ENCODE results near the gene LONRF2.

Gene LONRF2

DNA sequence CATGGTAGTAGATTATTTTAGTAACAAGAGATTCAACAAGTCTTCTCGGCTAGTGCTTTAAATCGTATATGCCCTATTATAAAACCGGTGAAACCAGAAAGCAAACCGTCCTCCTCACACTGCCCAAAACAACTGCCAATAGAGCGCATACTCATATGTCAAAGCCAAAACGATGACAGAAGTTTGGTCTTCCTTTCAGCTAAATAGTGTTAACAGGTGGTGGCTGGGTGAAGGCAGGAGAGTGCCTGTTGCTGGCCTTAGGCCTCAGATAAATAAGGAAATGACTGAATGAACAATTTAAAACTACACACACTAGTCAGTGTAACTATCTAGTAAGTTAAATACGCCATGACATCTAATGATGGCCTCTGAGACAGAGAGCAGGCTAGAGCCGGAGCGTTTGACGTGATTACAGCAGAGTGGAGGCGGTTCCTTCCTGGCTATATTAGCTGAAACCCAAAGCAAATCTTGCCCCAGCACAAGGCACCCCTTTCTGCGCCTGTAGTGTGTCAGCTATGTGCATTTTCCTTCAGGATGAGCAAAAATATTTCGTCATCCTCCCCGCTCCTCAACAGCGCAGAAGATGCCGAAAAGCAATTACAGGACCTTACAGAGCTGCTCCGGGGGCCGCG is 1.6 kb downstream of the LONRF2 start:
- TF ChIP-seq FOXK2 (IDR thresholded peaks at IDR 0.05) (no peak), NFRKB (IDR thresholded peaks at IDR 0.05) (no peak), FOXM1 (IDR thresholded peaks at IDR 0.05; ENCODE audit: borderline replicate concordance) (no peak), FOXA1 (IDR thresholded peaks at IDR 0.05) (no peak), L3MBTL2 (conservative IDR thresholded peaks at IDR 0.05) (no peak), SUZ12 (IDR thresholded peaks at IDR 0.05) (no peak)
- TF ChIP-seq, protein P1, sequence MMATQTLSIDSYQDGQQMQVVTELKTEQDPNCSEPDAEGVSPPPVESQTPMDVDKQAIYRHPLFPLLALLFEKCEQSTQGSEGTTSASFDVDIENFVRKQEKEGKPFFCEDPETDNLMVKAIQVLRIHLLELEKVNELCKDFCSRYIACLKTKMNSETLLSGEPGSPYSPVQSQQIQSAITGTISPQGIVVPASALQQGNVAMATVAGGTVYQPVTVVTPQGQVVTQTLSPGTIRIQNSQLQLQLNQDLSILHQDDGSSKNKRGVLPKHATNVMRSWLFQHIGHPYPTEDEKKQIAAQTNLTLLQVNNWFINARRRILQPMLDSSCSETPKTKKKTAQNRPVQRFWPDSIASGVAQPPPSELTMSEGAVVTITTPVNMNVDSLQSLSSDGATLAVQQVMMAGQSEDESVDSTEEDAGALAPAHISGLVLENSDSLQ (IDR thresholded peaks at IDR 0.05), result no peak
- ChIA-PET POLR2A (interaction anchor here (0.9 to 3.0 kb wide), 4 partner anchors 20 to 983 kb away, joined by 3 to 16 read pairs (median 4); no protein-coding TSS in a partner anchor), CTCF (interaction anchor here (1.6 to 2.2 kb wide), 2 partner anchors 58 to 60 kb away, joined by 6 to 8 read pairs; no protein-coding TSS in a partner anchor)
- no peak for DNase-seq (ENCODE audit: extremely low spot score)

GRCh38 chr2:100317634-100318033 is 4.7 kb downstream of the LONRF2 start:
- no peak for TF ChIP-seq SP1 (IDR thresholded peaks at IDR 0.05)
- TF ChIP-seq, protein P1 (IDR thresholded peaks at IDR 0.05), result 0 out of 2 replicates have a peak, but pooled peaks have one; percentile 8
- TF ChIP-seq HDGF (IDR thresholded peaks at IDR 0.05; ENCODE audit: borderline replicate concordance), result no peak
- DNase-seq (ENCODE audit: extremely low spot score), result no peak
- CTCF ChIA-PET, result no interaction called here
- POLR2A ChIA-PET, result interaction anchor here (0.7 kb wide), 1 partner anchor 462 kb away, joined by 3 read pairs; no protein-coding TSS in a partner anchor

- DNase-seq (ENCODE audit: extremely low spot score), result no peak
- CTCF ChIA-PET, result no interaction called here
- TF ChIP-seq FOXM1 (IDR thresholded peaks at IDR 0.05; ENCODE audit: borderline replicate concordance) (no peak), NFRKB (IDR thresholded peaks at IDR 0.05) (no peak), SUZ12 (IDR thresholded peaks at IDR 0.05) (no peak), TARDBP (IDR thresholded peaks at IDR 0.05) (no peak), ELF4 (IDR thresholded peaks at IDR 0.05) (no peak), SP1 (IDR thresholded peaks at IDR 0.05) (no peak), HDGF (IDR thresholded peaks at IDR 0.05; ENCODE audit: borderline replicate concordance) (no peak), BHLHE40 (IDR thresholded peaks at IDR 0.05; ENCODE audit: borderline replicate concordance) (no peak), L3MBTL2 (conservative IDR thresholded peaks at IDR 0.05) (no peak), ARNT (IDR thresholded peaks at IDR 0.05) (no peak), ZNF384 (IDR thresholded peaks at IDR 0.05) (no peak), LEF1 (IDR thresholded peaks at IDR 0.05; ENCODE audit: borderline replicate concordance) (no peak), CTBP1 (IDR thresholded peaks at IDR 0.05; ENCODE audit: borderline replicate concordance) (no peak), FOXK2 (IDR thresholded peaks at IDR 0.05) (no peak), FOXA1 (IDR thresholded peaks at IDR 0.05) (no peak)
- TF ChIP-seq, protein P1 (IDR thresholded peaks at IDR 0.05), result no peak
- POLR2A ChIA-PET, result no interaction called here
Observed at GRCh38 chr2:100309973-100310719, 12.2 kb downstream of the LONRF2 start.

DNA sequence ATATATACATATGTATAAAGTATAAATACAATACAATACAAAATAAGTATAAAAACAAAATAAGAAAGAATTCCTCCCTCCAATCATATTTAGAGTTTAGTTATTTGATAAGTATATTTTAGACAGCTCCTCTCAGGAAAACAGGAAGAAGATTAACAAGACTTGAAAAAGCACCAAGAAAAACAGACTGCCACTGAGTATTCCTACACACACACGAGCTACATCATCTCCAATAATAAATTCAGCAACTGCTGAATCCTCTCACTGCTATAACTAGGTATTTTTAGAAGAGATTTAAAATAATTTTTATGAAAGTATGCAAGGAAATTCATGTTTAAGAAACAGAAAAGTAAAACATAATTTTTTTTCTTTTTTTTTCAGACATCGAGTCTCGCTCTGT is 13.0 kb downstream of the LONRF2 start:
- TF ChIP-seq TARDBP (IDR thresholded peaks at IDR 0.05), result no peak
- CTCF ChIA-PET, result interaction anchor here (0.7 kb wide), 1 partner anchor 9 kb away, joined by 3 read pairs; no protein-coding TSS in a partner anchor
- no peak for DNase-seq (ENCODE audit: extremely low spot score)
- POLR2A ChIA-PET, result no interaction called here

DNA sequence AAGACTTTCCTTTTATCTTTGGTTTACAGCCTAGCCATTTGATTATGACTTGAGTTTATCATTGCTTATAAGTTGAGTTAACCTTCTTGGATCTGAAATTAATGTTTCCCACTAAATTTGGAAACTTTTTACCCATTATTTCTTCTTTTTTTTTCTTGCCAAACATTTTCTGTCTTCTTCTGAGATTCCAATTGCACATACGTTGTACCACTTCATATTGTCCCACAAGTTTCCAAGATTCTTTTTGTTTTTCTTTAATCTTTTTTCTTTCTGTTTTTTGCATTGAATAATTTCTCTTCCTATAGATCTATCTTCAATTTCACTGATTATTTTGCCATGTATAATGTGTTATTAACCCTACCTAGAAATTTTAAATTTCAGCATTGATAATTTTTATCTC is 18.6 kb downstream of the LONRF2 start:
- CTCF ChIA-PET, result no interaction called here
- TF ChIP-seq NFRKB (IDR thresholded peaks at IDR 0.05) (no peak), CTBP1 (IDR thresholded peaks at IDR 0.05; ENCODE audit: borderline replicate concordance) (no peak), ELF4 (IDR thresholded peaks at IDR 0.05) (no peak), FOXM1 (IDR thresholded peaks at IDR 0.05; ENCODE audit: borderline replicate concordance) (no peak)

GRCh38 chr2:100302585-100302892 is 19.8 kb downstream of the LONRF2 start:
- ChIA-PET CTCF (interaction anchor here (1.2 kb wide), 1 partner anchor 40 kb away, joined by 3 read pairs; no protein-coding TSS in a partner anchor), POLR2A (no interaction called here)

More for the DNA sequence above, 18.6 kb downstream of the LONRF2 start:
- no peak for DNase-seq (ENCODE audit: extremely low spot score)
- POLR2A ChIA-PET, result no interaction called here

More at GRCh38 chr2:100302585-100302892, 19.8 kb downstream of the LONRF2 start:
- TF ChIP-seq SUZ12 (IDR thresholded peaks at IDR 0.05) (no peak), SP1 (IDR thresholded peaks at IDR 0.05) (no peak), HDGF (IDR thresholded peaks at IDR 0.05; ENCODE audit: borderline replicate concordance) (no peak), TARDBP (IDR thresholded peaks at IDR 0.05) (no peak), ARNT (IDR thresholded peaks at IDR 0.05) (no peak)
- TF ChIP-seq, protein P1 (IDR thresholded peaks at IDR 0.05), result no peak
- DNase-seq (ENCODE audit: extremely low spot score), result no peak

All from HEK293T (cell line).